Muscle of leg (tissue), 11 donors: ENCODE data around the gene FAM83D. TPM values are rescaled to one million over a fixed set of nuclear protein-coding genes. Genes with fewer than 3 reads are reported as not detected.
"Not testable (repeated sequence)": the region's sequence is repeated elsewhere in the genome, so short reads cannot be mapped to it uniquely, and the experiment has no call there.

Experiments used
- DNase-seq: peaks from one replicate; pipeline ENCODE4 v3.0.0; 2013
- H3K27ac ChIP-seq: one replicate; pipeline ENCODE4 v1.5.1; 2013; ENCODE audit warnings: mild to moderate bottlenecking, low read length, control low read depth
- H3K27me3 ChIP-seq: one replicate; pipeline ENCODE4 v1.6.1; 2013; ENCODE audit warnings: low read length; ENCODE audit not compliant: control insufficient read depth, insufficient read depth
- H3K36me3 ChIP-seq: one replicate; pipeline ENCODE4 v1.6.1; 2013; ENCODE audit warnings: low read length; ENCODE audit not compliant: control insufficient read depth, insufficient read depth
- H3K4me1 ChIP-seq: one replicate; pipeline ENCODE4 v1.6.1; 2013; ENCODE audit warnings: low read length; ENCODE audit not compliant: control insufficient read depth, insufficient read depth
- H3K4me3 ChIP-seq: one replicate; pipeline ENCODE4 v1.5.1; 2013; ENCODE audit warnings: low read length, control low read depth
- H3K9me3 ChIP-seq: replicated peaks from 2 replicates; pipeline ENCODE4 v1.6.1; 2013; ENCODE audit warnings: low read depth, low read length; ENCODE audit not compliant: control insufficient read depth
- WGBS: methylation state at CpG from one replicate; pipeline ENCODE4 v1.1.5; 2013; ENCODE audit warnings: missing lambda C conversion rate; ENCODE audit not compliant: insufficient coverage; 5-methylcytosine and 5-hydroxymethylcytosine counted together
- polyA plus RNA-seq, 8 donors: library from polyadenylated mRNA; unstranded; fragments of 120-200 nt; gene quantifications; one replicate each; pipeline versions ENCODE4 v1.2.1 to v1.2.3, GENCODE V29; 2013; ENCODE audit warnings: inconsistent platforms in 1 of 8, low replicate concordance in 1 of 8; ENCODE audit not compliant: insufficient read length in 8 of 8, insufficient read depth in 1 of 8
- total RNA-seq: library from RNA; stranded (reverse); fragments of 120-200 nt; gene quantifications from one replicate; pipeline ENCODE4 v1.2.4, GENCODE V29; 2013

The FAM83D gene
- total and polyA plus RNA-seq, 9 donors: 5.7 to 13.0 (median 9.1) TPM

DNA sequence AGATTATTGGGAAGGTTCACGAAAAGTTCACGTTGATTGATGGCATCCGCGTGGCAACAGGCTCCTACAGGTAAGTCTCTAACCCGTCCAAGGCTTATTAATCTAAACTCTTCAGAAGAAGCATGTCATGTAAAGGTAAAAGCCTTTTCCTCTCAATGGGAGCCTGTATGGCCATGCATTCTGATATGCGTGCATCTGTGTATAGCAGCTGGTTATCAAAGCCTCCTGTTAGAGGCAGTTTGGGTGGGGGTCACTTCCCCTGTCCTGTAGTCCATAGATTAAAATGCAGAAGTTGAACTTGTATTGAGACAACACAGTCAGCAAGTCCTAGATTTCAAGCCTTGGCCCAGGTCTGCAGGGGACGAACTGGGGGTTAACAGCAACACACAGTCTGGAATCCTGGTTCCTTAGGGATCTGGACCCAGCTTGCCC is 21.7 kb downstream of the FAM83D start:
- WGBS: 100% methylated on average over 1 of the region's 7 CpGs
- peaks cover 28% of the 10 kb centered on the region for H3K36me3 ChIP-seq
- DNase-seq: no peak
- H3K27me3 ChIP-seq: no peaks in the 10 kb centered on the region
- H3K4me3 ChIP-seq: no peak overlapping the region
- H3K27ac ChIP-seq: no peak overlapping the region
- no peaks in the 10 kb centered on the region for H3K9me3 ChIP-seq
- no peaks in the 10 kb centered on the region for H3K4me1 ChIP-seq

DNA sequence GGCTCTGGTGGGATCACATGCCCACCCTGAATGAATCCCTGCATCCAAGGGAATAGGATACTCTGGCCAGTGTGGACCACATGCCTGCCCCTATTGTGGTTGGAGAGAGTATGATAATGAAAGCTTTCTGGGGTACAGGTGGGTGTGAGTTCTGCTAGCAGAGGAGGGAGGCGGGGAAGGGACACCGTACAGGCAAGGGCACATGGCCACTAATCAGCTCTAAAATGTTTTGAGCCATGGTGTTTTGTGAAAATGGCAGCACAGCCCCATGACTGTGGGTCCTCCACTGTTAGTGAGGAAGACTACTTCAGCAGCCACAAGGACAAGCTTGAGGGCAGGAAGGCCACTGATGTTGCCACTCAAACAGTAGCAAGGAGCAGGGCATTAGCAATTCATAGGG is 24.0 kb downstream of the FAM83D start:
- Histone ChIP-seq H3K27me3 (no peaks in the 10 kb centered on the region), H3K9me3 (no peaks in the 10 kb centered on the region), H3K4me1 (no peaks in the 10 kb centered on the region), H3K36me3 (peaks cover 29% of the 10 kb centered on the region), H3K4me3 (no peak overlapping the region), H3K27ac (no peak overlapping the region)
- 95% methylated on average over 2 of the region's 2 CpGs for WGBS
- DNase-seq: no peak

DNA sequence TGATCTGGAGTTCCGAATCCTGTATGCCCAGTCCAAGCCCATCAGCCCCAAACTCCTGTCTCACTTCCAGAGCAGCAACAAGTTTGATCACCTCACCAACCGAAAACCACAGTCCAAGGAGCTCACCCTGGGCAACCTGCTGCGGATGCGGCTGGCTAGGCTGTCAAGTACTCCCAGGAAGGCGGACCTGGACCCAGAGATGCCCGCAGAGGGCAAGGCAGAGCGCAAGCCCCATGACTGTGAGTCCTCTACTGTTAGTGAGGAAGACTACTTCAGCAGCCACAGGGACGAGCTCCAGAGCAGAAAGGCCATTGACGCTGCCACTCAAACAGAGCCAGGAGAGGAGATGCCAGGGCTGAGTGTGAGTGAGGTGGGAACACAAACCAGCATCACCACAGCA is 25.4 kb downstream of the FAM83D start:
- no peak overlapping the region for H3K4me3 ChIP-seq
- H3K9me3 ChIP-seq: no peaks in the 10 kb centered on the region
- peaks cover 29% of the 10 kb centered on the region for H3K36me3 ChIP-seq
- H3K4me1 ChIP-seq: no peaks in the 10 kb centered on the region
- no peak for DNase-seq
- H3K27ac ChIP-seq: no peak overlapping the region
- no peaks in the 10 kb centered on the region for H3K27me3 ChIP-seq
- WGBS: 95% methylated on average over 8 of the region's 9 CpGs

DNA sequence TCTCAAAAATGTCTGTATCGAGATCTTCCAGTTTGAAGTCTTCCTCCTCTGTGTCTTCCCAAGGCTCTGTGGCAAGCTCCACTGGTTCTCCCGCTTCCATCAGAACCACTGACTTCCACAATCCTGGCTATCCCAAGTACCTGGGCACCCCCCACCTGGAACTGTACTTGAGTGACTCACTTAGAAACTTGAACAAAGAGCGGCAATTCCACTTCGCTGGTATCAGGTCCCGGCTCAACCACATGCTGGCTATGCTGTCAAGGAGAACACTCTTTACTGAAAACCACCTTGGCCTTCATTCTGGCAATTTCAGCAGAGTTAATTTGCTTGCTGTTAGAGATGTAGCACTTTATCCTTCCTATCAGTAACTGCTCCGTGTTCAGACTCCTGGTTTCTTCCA is 25.9 kb downstream of the FAM83D start:
- no peaks in the 10 kb centered on the region for H3K27me3 ChIP-seq
- no peak overlapping the region for H3K4me3 ChIP-seq
- DNase-seq: no peak
- peaks cover 29% of the 10 kb centered on the region for H3K36me3 ChIP-seq
- 100% methylated on average over 2 of the region's 6 CpGs for WGBS
- no peaks in the 10 kb centered on the region for H3K9me3 ChIP-seq
- H3K4me1 ChIP-seq: no peaks in the 10 kb centered on the region
- H3K27ac ChIP-seq: no peak overlapping the region

DNA sequence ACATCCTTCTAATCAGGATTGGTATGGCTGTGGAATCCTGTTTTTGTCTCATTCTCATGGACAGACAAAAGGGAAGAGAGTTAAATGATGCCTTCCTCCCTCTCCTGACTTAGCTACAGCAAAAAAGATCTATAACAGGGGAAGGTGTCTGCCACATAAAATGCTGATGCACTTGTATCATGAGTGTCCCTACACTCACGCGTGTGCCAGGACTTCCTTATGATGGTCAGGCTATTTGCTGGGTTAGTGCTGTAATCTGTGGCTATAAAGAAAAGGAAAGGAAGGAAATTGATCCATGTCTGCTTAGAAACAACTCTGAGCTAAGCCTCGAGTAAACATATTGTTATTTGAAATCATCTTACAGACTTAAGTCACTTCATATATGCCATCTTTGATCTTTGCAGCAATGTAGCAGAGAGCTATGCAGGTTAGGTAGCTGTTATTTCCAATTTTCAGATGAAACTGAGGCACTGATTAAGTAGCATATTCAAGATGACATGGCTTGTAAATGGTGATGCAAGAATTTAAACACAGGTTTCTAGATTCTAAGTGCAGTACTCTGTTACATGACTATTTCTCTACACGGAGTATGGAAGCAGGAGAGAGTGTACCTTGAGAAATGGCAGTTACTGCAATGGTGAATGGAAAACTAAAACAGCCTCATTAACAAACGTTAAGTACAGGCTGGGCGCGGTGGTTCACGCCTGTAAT is 27.6 kb downstream of the FAM83D start:
- H3K4me1 ChIP-seq: no peaks in the 10 kb centered on the region
- no peaks in the 10 kb centered on the region for H3K27me3 ChIP-seq
- no peak overlapping the region for H3K4me3 ChIP-seq
- peaks cover 23% of the 10 kb centered on the region for H3K36me3 ChIP-seq
- no peak overlapping the region for H3K27ac ChIP-seq
- no CpG with 5 or more reads among the region's 8 CpGs for WGBS
- no peak for DNase-seq
- no peaks in the 10 kb centered on the region for H3K9me3 ChIP-seq

DNA sequence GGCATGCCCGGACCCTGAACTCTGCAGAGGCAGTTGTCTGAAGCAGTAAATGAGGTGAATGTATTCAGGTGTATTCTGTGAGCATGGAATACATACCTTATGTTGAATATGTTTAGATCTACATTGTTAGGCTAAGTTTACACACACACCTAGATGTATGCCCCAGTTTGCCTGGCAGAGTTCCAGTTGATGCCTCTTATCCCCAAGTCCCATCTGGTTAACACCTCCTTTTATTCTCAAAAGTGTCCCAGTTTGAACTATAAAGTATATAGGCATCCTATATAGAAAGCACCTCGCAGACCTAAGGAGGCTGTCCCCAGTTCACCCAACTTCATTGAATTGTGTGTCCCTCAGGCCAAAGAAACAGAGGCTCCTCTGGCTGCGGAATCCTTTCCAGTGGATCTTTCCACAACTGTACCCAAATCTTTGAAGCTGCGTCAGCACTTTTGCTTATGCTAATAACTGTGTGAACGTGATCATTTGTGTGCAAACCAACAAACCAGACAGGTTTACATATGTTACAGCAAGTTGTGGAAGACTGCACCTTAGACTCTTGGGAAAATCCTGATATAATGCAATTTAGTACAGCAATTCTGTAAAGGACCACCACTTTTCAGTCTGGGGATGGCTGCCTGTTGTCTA is 31.1 kb downstream of the FAM83D start:
- Histone ChIP-seq H3K27me3 (no peaks in the 10 kb centered on the region), H3K9me3 (no peaks in the 10 kb centered on the region), H3K27ac (no peak overlapping the region), H3K36me3 (peaks cover 6% of the 10 kb centered on the region), H3K4me3 (no peak overlapping the region), H3K4me1 (peaks cover 4% of the 10 kb centered on the region)
- 100% methylated on average over 2 of the region's 5 CpGs for WGBS
- DNase-seq: no peak

DNA sequence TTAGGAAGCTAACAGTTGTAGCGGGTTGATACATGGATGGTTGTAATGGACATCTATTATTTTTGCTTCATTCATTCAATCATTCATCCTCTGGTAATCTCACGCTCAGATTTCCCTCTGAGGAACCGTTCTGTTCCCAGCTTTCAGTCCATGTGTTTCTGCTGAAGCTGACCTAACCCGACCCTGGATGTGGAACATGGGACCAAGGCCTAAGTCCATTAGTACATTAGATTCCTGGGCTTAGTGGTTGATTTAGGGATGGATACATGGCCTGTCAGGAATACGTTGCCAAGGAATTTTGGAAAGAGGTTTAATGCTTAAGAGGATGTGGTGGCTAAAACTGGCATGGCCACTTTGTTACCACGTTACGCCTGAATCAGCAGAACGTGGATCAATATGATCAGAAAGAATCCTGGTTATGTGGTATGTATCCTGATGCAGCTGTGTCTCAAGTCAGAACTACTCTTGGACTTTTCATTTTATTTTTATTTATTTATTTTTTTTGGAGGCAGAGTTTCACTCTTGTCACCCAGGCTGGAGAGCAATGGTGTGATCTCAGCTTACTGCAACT is 31.8 kb downstream of the FAM83D start:
- 100% methylated on average over 6 of the region's 8 CpGs for WGBS
- DNase-seq: no peak
- Histone ChIP-seq H3K4me3 (no peak overlapping the region), H3K27me3 (no peaks in the 10 kb centered on the region), H3K36me3 (peaks cover 5% of the 10 kb centered on the region), H3K27ac (no peak overlapping the region), H3K4me1 (peaks cover 6% of the 10 kb centered on the region), H3K9me3 (no peaks in the 10 kb centered on the region)

DNA sequence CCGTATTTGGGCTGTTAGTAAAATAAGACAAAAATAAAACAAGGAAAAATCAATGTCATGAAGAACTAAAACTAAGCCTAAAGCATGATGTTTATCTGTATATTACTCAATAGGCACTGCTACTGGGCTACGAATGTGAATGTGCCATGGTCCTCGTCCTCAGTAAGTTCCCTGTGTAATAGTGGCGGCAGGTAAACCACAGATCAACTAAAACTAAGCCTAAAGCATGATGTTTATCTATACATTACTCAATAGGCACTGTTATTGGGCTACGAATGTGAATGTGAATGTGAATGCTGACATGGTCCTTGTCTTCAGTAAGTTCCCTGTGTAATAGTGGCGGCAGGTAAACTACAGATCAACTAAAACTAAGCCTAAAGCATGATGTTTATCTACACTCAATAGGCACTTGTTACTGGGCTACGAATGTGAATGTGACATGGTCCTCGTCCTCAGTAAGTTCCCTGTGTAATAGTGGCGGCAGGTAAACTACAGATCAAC is 34.0 kb downstream of the FAM83D start:
- H3K27me3 ChIP-seq, DNase-seq, H3K36me3 ChIP-seq, H3K9me3 ChIP-seq, H3K4me1 ChIP-seq, H3K27ac ChIP-seq, H3K4me3 ChIP-seq: not testable (repeated sequence)
- WGBS: 93% methylated on average over 3 of the region's 9 CpGs

DNA sequence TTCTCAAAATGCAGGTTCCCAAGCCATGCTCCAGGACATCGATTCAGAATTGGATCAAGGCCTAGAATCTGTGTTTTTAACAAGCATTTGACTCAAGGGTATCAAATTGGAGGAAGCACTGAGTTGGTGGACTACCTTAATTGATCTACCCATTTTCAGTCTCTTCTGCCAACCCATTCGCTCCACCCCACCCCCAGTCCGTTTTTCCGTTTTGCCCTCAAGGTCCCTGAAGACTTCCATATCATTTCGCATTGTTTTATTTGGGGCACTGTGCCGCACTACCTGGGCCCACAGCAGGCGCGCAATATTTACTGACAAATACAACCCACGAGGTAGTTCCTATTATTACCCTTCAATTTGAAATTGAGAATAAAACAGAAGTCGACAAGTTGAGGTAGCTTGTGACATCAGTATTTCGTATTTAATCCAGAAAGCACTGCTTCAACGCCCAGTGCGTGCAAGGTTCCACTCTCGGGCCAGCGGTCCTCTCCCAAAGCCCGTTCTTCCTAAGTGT is 35.4 kb downstream of the FAM83D start:
- peak overlapping the region; percentile 79 for H3K4me3 ChIP-seq
- DNase-seq: peak; percentile 16
- H3K4me1 ChIP-seq: peaks cover 7% of the 10 kb centered on the region
- H3K27ac ChIP-seq: peak overlapping the region; percentile 90
- peaks cover 2% of the 10 kb centered on the region for H3K36me3 ChIP-seq
- 5% methylated on average over 10 of the region's 16 CpGs for WGBS
- H3K27me3 ChIP-seq: no peaks in the 10 kb centered on the region
- H3K9me3 ChIP-seq: no peaks in the 10 kb centered on the region
